CD14-positive monocyte (primary cell): ENCODE results near the gene MUC6. TPM values are rescaled to one million over a fixed set of nuclear protein-coding genes. Genes with fewer than 3 reads are reported as not detected.

Source experiments
- DNase-seq, 3 donors: peaks; one replicate each; pipeline ENCODE4 v3.0.0-alpha.2; 2011 to 2022
- H2AFZ ChIP-seq: 2 replicates; pipeline ENCODE4 v1.6.0; 2012; ENCODE audit warnings: mild to moderate bottlenecking, low read depth, low read length, inconsistent platforms; ENCODE audit not compliant: insufficient read depth, poor library complexity, severe bottlenecking
- H3K27ac ChIP-seq, 2 donors: 1 replicate in 1 of 2; 2 replicates in 1 of 2; pipeline ENCODE4 v1.5.1; 2012 to 2013; ENCODE audit warnings: low read length in 2 of 2, control low read depth in 1 of 2, inconsistent platforms in 1 of 2, low read depth in 1 of 2, mild to moderate bottlenecking in 1 of 2
- H3K27me3 ChIP-seq, 2 donors: one replicate each; pipeline versions ENCODE4 v1.6.0 to v1.6.1; 2011 to 2013; ENCODE audit warnings: low read length in 2 of 2; ENCODE audit not compliant: control insufficient read depth in 2 of 2, insufficient read depth in 2 of 2
- H3K36me3 ChIP-seq, 2 donors: replicated peaks in 1 of 2; 1 replicate in 1 of 2; 2 replicates in 1 of 2; pipeline versions ENCODE4 v1.5.1 to v1.6.1; 2012 to 2013; ENCODE audit warnings: low read length in 2 of 2, control low read depth in 1 of 2, inconsistent platforms in 1 of 2, mild to moderate bottlenecking in 1 of 2; ENCODE audit not compliant: insufficient read depth in 2 of 2, control insufficient read depth in 1 of 2
- H3K4me1 ChIP-seq, 2 donors: 1 replicate in 1 of 2; 2 replicates in 1 of 2; pipeline versions ENCODE4 v1.5.1 to v1.6.1; 2012 to 2013; ENCODE audit warnings: low read length in 2 of 2, control low read depth in 1 of 2, inconsistent platforms in 1 of 2, mild to moderate bottlenecking in 1 of 2, moderate library complexity in 1 of 2; ENCODE audit not compliant: insufficient read depth in 2 of 2, control insufficient read depth in 1 of 2
- H3K4me2 ChIP-seq: replicated peaks from 2 replicates; pipeline ENCODE3; 2012; ENCODE audit warnings: low read length, moderate library complexity, mild to moderate bottlenecking; ENCODE audit not compliant: poor library complexity, severe bottlenecking; ENCODE audit errors: extremely low read depth
- H3K4me3 ChIP-seq, 3 experiments: fragments of 200-600 bp in 1 of 3; sonication (generic) in 1 of 3; replicated peaks in 1 of 3; 1 replicate in 2 of 3; 2 replicates in 1 of 3; pipeline ENCODE4 v1.5.1; 2011 to 2013; ENCODE audit warnings: low read length in 3 of 3, mild to moderate bottlenecking in 3 of 3, control low read depth in 2 of 3, low read depth in 2 of 3, inconsistent platforms in 1 of 3, moderate library complexity in 1 of 3
- H3K79me2 ChIP-seq: 2 replicates; pipeline ENCODE4 v1.6.0; 2012; ENCODE audit warnings: mild to moderate bottlenecking, control low read depth, inconsistent platforms, low read length, moderate library complexity; ENCODE audit not compliant: insufficient read depth
- H3K9ac ChIP-seq: 2 replicates; pipeline ENCODE4 v1.6.0; 2017; ENCODE audit warnings: low read length, mild to moderate bottlenecking; ENCODE audit not compliant: insufficient read depth, poor library complexity, severe bottlenecking
- H3K9me3 ChIP-seq, 2 donors: replicated peaks in 1 of 2; 1 replicate in 1 of 2; 2 replicates in 1 of 2; pipeline versions ENCODE4 v1.5.1 to v1.6.1; 2012 to 2013; ENCODE audit warnings: low read length in 2 of 2, control low read depth in 1 of 2; ENCODE audit not compliant: control insufficient read depth in 1 of 2, insufficient read depth in 1 of 2
- H4K20me1 ChIP-seq: 2 replicates; pipeline ENCODE4 v1.6.0; 2012; ENCODE audit warnings: mild to moderate bottlenecking, low read length, control low read depth, moderate library complexity; ENCODE audit not compliant: insufficient read depth
- H3K27ac Mint-ChIP-seq, 7 donors: one replicate each; pipeline ENCODE4 v1.8.0; 2020; ENCODE audit warnings: mild to moderate bottlenecking in 7 of 7, mixed read lengths in 7 of 7, moderate library complexity in 6 of 7, inconsistent platforms in 2 of 7
- H3K27me3 Mint-ChIP-seq, 3 donors: one replicate each; pipeline ENCODE4 v1.8.0; 2021 to 2022; ENCODE audit warnings: low read depth in 3 of 3, mild to moderate bottlenecking in 3 of 3, mixed read lengths in 3 of 3, moderate library complexity in 3 of 3, inconsistent platforms in 1 of 3
- H3K36me3 Mint-ChIP-seq, 2 donors: one replicate each; pipeline ENCODE4 v1.8.0; 2020; ENCODE audit warnings: mixed read lengths in 2 of 2, inconsistent platforms in 1 of 2, mild to moderate bottlenecking in 1 of 2
- H3K4me1 Mint-ChIP-seq: one replicate; pipeline ENCODE4 v1.8.0; 2020; ENCODE audit warnings: mild to moderate bottlenecking, mixed read lengths
- H3K4me3 Mint-ChIP-seq, 2 donors: one replicate each; pipeline ENCODE4 v1.8.0; 2020; ENCODE audit warnings: mild to moderate bottlenecking in 2 of 2, mixed read lengths in 2 of 2, moderate library complexity in 1 of 2
- H3K9me3 Mint-ChIP-seq, 7 donors: one replicate each; pipeline ENCODE4 v1.8.0; 2020 to 2022; ENCODE audit warnings: mixed read lengths in 7 of 7, mild to moderate bottlenecking in 6 of 7, moderate library complexity in 6 of 7, inconsistent platforms in 2 of 7
- CTCF ChIP-seq: fragments of 200-600 bp; IDR thresholded peaks from one replicate; pipeline ENCODE4 v1.8.0; 2022; ENCODE audit warnings: antibody characterized with exemption, mild to moderate bottlenecking
- WGBS: methylation state at CpG from one replicate; pipeline ENCODE4 v1.1.5; 2013; ENCODE audit warnings: missing lambda C conversion rate; ENCODE audit not compliant: insufficient coverage; 5-methylcytosine and 5-hydroxymethylcytosine counted together
- intact Hi-C, 2 donors: fragments of 100-400 bp; cut with micrococcal nuclease; formaldehyde crosslinking; loops; one replicate each; pipeline versions ENCODE4 v1.15.0 to v1.15.1; 2023
- polyA plus RNA-seq, 3 donors: library from polyadenylated mRNA; depleted of rRNA in 1 of 3; unstranded in 2 of 3; stranded (reverse) in 1 of 3; fragments of 300-500 nt in 2 of 3; fragments of >200 nt in 1 of 3; fragmentation: Illumina TruSeq in 2 of 3; gene quantifications; 1 replicate in 2 of 3; 2 replicates in 1 of 3; pipeline ENCODE4 v1.2.3, GENCODE V29; 2012 to 2021

MUC6 gene
- polyA plus RNA-seq, 3 donors: not detected

- Mint-ChIP-seq H3K27ac (no peak overlapping the region), H3K36me3 (no peaks in the 10 kb centered on the region), H3K4me1 (peaks cover 6% of the 10 kb centered on the region), H3K9me3 (peaks cover 0 to 2% (median 0%) of the 10 kb centered on the region in 7 donors), H3K4me3 (no peak overlapping the region), H3K27me3 (peaks cover 4 to 16% (median 6%) of the 10 kb centered on the region in 3 donors)
- Histone ChIP-seq H3K36me3 (no peaks in the 10 kb centered on the region), H3K4me3 (no peak overlapping the region), H3K4me1 (peaks cover 7 to 10% of the 10 kb centered on the region in 2 donors), H3K4me2 (no peak overlapping the region), H3K9me3 (no peaks in the 10 kb centered on the region), H2AFZ (no peak overlapping the region), H3K9ac (no peak overlapping the region), H4K20me1 (no peaks in the 10 kb centered on the region), H3K27me3 (no peaks in the 10 kb centered on the region), H3K27ac (no peak overlapping the region), H3K79me2 (no peaks in the 10 kb centered on the region)
- no peak for TF ChIP-seq CTCF
- no peak for DNase-seq
- intact Hi-C loops: no loop called here
These were observed 33.2 kb upstream of the MUC6 start for GRCh38 chr11:1069740-1070139.

GRCh38 chr11:1067812-1068496 lies 31.4 kb upstream of the MUC6 start:
- peaks cover under 1 to 2% of the 10 kb centered on the region in 2 donors for H3K4me1 ChIP-seq
- no peak overlapping the region for H3K27ac ChIP-seq
- intact Hi-C loops: no loop called here
- 100% methylated on average over 2 of the region's 8 CpGs for WGBS
- H2AFZ ChIP-seq: no peak overlapping the region
- no peak overlapping the region for H3K27ac Mint-ChIP-seq
- H3K4me2 ChIP-seq: no peak overlapping the region
- peaks cover 0 to 2% (median 0%) of the 10 kb centered on the region in 7 donors for H3K9me3 Mint-ChIP-seq
- no peaks in the 10 kb centered on the region for H3K27me3 ChIP-seq
- H3K4me3 Mint-ChIP-seq: no peak overlapping the region
- DNase-seq: no peak
- no peaks in the 10 kb centered on the region for H3K36me3 ChIP-seq
- peaks cover 7% of the 10 kb centered on the region for H3K4me1 Mint-ChIP-seq
- H3K9me3 ChIP-seq: no peaks in the 10 kb centered on the region
- no peaks in the 10 kb centered on the region for H3K36me3 Mint-ChIP-seq
- TF ChIP-seq CTCF: no peak
- H3K27me3 Mint-ChIP-seq: peaks cover 5 to 19% (median 8%) of the 10 kb centered on the region in 3 donors
- H3K9ac ChIP-seq: no peak overlapping the region
- no peaks in the 10 kb centered on the region for H3K79me2 ChIP-seq
- no peaks in the 10 kb centered on the region for H4K20me1 ChIP-seq
- H3K4me3 ChIP-seq: no peak overlapping the region
